WTC11 (cell line): ENCODE measurements around the gene DHCR7. TPM values are rescaled to one million over a fixed set of nuclear protein-coding genes. Genes with fewer than 3 reads are reported as not detected.

Source experiments
- ATAC-seq: fragments of 200-7000 bp; cut with Tn5 transposase; 2 replicates; pipeline ENCODE4 v1.10.0; 2021; ENCODE audit warnings: mild to moderate bottlenecking, moderate library complexity
- CTCF ChIA-PET: fragments of 300-600 bp; sonication (Branson Sonifier 250); formaldehyde crosslinking; loops from one replicate; lab custom pipeline; 2021; ENCODE audit warnings: antibody characterized with exemption; lab: Charles Lee
- POLR2A ChIA-PET: fragments of 350-600 bp; sonication (Branson Sonifier 250); formaldehyde crosslinking; loops from one replicate; lab custom pipeline; 2021; ENCODE audit warnings: antibody characterized with exemption; lab: Charles Lee
- DNase-seq: peaks from one replicate; pipeline ENCODE4 v3.0.0; 2021; ENCODE audit warnings: low spot score
- H3K27ac Mint-ChIP-seq: 2 replicates; pipeline ENCODE4 v1.8.0; 2021; ENCODE audit warnings: mixed read lengths
- H3K27me3 Mint-ChIP-seq: 2 replicates; pipeline ENCODE4 v1.8.0; 2021; ENCODE audit warnings: low read depth, mild to moderate bottlenecking, moderate library complexity, mixed read lengths
- H3K36me3 Mint-ChIP-seq: 2 replicates; pipeline ENCODE4 v1.8.0; 2021; ENCODE audit warnings: mixed read lengths
- H3K4me1 Mint-ChIP-seq: 2 replicates; pipeline ENCODE4 v1.8.0; 2022; ENCODE audit warnings: mixed read lengths
- H3K4me3 Mint-ChIP-seq: 2 replicates; pipeline ENCODE4 v1.8.0; 2021; ENCODE audit warnings: mild to moderate bottlenecking, moderate library complexity, mixed read lengths
- H3K9me3 Mint-ChIP-seq: 2 replicates; pipeline ENCODE4 v1.8.0; 2021; ENCODE audit warnings: mixed read lengths
- CREB1 ChIP-seq: sonication (generic); formaldehyde crosslinking; IDR thresholded peaks from 2 replicates; pipeline ENCODE4 v1.8.0; 2023; ENCODE audit warnings: mild to moderate bottlenecking, missing genetic modification reagents
- CREM ChIP-seq: sonication (generic); formaldehyde crosslinking; IDR thresholded peaks from 2 replicates; pipeline ENCODE4 v1.8.1; 2022; ENCODE audit warnings: mild to moderate bottlenecking, missing genetic modification reagents, moderate library complexity
- ETV6 ChIP-seq: sonication (generic); formaldehyde crosslinking; IDR thresholded peaks from 2 replicates; pipeline ENCODE4 v1.8.1; 2022; ENCODE audit warnings: mild to moderate bottlenecking, missing genetic modification reagents
- GTF2I ChIP-seq: fragments of 250-450 bp; sonication (Bioruptor Pico); conservative IDR thresholded peaks from 2 replicates; pipeline ENCODE4 v1.4.0; 2021; ENCODE audit warnings: mild to moderate bottlenecking
- JAZF1 ChIP-seq: fragments of 250-450 bp; sonication (Bioruptor Pico); IDR thresholded peaks from 2 replicates; pipeline ENCODE4 v1.9.0; 2021; ENCODE audit warnings: moderate library complexity, mild to moderate bottlenecking, inconsistent platforms
- JUN ChIP-seq: sonication (generic); formaldehyde crosslinking; IDR thresholded peaks from 2 replicates; pipeline ENCODE4 v1.8.0; 2023; ENCODE audit warnings: mild to moderate bottlenecking, missing genetic modification reagents
- SP1 ChIP-seq: sonication (generic); formaldehyde crosslinking; conservative IDR thresholded peaks from 2 replicates; pipeline ENCODE4 v1.8.1; 2022; ENCODE audit warnings: missing genetic modification reagents
- TP53 ChIP-seq: sonication (generic); formaldehyde crosslinking; IDR thresholded peaks from 2 replicates; pipeline ENCODE4 v1.8.1; 2023; ENCODE audit warnings: mild to moderate bottlenecking, missing genetic modification reagents
- ZNF121 ChIP-seq: sonication (generic); formaldehyde crosslinking; IDR thresholded peaks from 2 replicates; pipeline ENCODE4 v1.8.0; 2023; ENCODE audit warnings: missing genetic modification reagents
- ZNF263 ChIP-seq: sonication (generic); formaldehyde crosslinking; IDR thresholded peaks from 2 replicates; pipeline ENCODE4 v1.8.1; 2022; ENCODE audit warnings: low read depth, mild to moderate bottlenecking, moderate library complexity, missing genetic modification reagents
- ZNF396 ChIP-seq: fragments of 250-450 bp; sonication (Bioruptor Pico); IDR thresholded peaks from 2 replicates; pipeline ENCODE4 v1.8.0; 2021; ENCODE audit warnings: mild to moderate bottlenecking, moderate library complexity, borderline replicate concordance
- ZNF423 ChIP-seq: fragments of 250-450 bp; sonication (Bioruptor Pico); IDR thresholded peaks from 2 replicates; pipeline ENCODE4 v2.1.2; 2022; ENCODE audit warnings: mild to moderate bottlenecking, moderate library complexity
- total RNA-seq: library from RNA; stranded (reverse); gene quantifications from 3 replicates; pipeline ENCODE4 v1.2.3, GENCODE V29; 2021
- TF ChIP-seq, protein P1 (sequence below): sonication (generic); formaldehyde crosslinking; IDR thresholded peaks from 2 replicates; pipeline ENCODE4 v1.8.1; 2022; ENCODE audit warnings: mild to moderate bottlenecking, moderate library complexity, missing genetic modification reagents
- TF ChIP-seq, protein P2 (sequence below): sonication (generic); formaldehyde crosslinking; IDR thresholded peaks from 2 replicates; pipeline ENCODE4 v1.8.1; 2023; ENCODE audit warnings: mild to moderate bottlenecking, missing genetic modification reagents
- TF ChIP-seq, protein P3 (sequence below): sonication (generic); formaldehyde crosslinking; IDR thresholded peaks from 2 replicates; pipeline ENCODE4 v1.8.0; 2022; ENCODE audit warnings: mild to moderate bottlenecking, missing genetic modification reagents
- TF ChIP-seq, protein P4 (sequence below): sonication (generic); formaldehyde crosslinking; IDR thresholded peaks from 2 replicates; pipeline ENCODE4 v1.8.1; 2022; ENCODE audit warnings: low read depth, mild to moderate bottlenecking, moderate library complexity, missing genetic modification reagents, borderline replicate concordance
- TF ChIP-seq, protein P5 (sequence below): sonication (generic); formaldehyde crosslinking; IDR thresholded peaks from 2 replicates; pipeline ENCODE4 v1.8.1; 2023; ENCODE audit warnings: mild to moderate bottlenecking, moderate library complexity, missing genetic modification reagents
- TF ChIP-seq, protein P6 (sequence below): fragments of 250-450 bp; sonication (Bioruptor Pico); IDR thresholded peaks from 2 replicates; pipeline ENCODE4 v1.8.0; 2021; ENCODE audit warnings: mild to moderate bottlenecking

The DHCR7 gene
- total RNA-seq, 1 experiment from 2014 or later = 104 TPM

DNA sequence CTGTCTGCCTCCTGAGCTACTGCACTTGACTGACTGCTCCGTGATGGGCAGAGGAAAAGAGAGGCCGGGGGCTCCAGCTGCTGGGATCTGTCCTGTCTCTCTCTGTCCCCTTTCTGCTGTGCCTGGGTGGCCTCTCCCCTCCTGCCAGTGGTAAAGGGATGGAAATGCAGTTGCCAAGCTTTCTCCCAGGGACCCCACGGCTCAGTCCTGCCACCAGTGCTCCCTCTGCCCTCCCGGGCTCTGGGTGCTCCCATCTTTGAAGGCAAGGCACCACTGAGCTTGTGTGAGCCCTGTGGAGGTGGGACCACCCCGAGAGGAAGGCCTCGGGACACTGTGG is 36.8 kb upstream of the DHCR7 start:
- Mint-ChIP-seq H3K9me3 (peaks cover 4% of the 10 kb centered on the region; the same call in 1 of the 2 replicates), H3K27ac (no peak overlapping the region), H3K36me3 (peaks cover 55% of the 10 kb centered on the region), H3K4me1 (peaks cover 6% of the 10 kb centered on the region), H3K4me3 (no peak overlapping the region), H3K27me3 (no peaks in the 10 kb centered on the region)
- no peak for TF ChIP-seq JAZF1
- TF ChIP-seq ZNF121 (CRISPR knock-in tag) = no peak
- TF ChIP-seq, protein P1, sequence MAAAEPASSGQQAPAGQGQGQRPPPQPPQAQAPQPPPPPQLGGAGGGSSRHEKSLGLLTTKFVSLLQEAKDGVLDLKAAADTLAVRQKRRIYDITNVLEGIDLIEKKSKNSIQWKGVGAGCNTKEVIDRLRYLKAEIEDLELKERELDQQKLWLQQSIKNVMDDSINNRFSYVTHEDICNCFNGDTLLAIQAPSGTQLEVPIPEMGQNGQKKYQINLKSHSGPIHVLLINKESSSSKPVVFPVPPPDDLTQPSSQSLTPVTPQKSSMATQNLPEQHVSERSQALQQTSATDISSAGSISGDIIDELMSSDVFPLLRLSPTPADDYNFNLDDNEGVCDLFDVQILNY (CRISPR knock-in tag) = no peak
- TF ChIP-seq SP1 (CRISPR knock-in tag) = no peak
- no peak for TF ChIP-seq TP53 (CRISPR knock-in tag)
- no peak for TF ChIP-seq ZNF423 (CRISPR knock-in tag)
- TF ChIP-seq, protein P2, sequence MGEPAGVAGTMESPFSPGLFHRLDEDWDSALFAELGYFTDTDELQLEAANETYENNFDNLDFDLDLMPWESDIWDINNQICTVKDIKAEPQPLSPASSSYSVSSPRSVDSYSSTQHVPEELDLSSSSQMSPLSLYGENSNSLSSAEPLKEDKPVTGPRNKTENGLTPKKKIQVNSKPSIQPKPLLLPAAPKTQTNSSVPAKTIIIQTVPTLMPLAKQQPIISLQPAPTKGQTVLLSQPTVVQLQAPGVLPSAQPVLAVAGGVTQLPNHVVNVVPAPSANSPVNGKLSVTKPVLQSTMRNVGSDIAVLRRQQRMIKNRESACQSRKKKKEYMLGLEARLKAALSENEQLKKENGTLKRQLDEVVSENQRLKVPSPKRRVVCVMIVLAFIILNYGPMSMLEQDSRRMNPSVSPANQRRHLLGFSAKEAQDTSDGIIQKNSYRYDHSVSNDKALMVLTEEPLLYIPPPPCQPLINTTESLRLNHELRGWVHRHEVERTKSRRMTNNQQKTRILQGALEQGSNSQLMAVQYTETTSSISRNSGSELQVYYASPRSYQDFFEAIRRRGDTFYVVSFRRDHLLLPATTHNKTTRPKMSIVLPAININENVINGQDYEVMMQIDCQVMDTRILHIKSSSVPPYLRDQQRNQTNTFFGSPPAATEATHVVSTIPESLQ (CRISPR knock-in tag) = no peak
- TF ChIP-seq, protein P3, sequence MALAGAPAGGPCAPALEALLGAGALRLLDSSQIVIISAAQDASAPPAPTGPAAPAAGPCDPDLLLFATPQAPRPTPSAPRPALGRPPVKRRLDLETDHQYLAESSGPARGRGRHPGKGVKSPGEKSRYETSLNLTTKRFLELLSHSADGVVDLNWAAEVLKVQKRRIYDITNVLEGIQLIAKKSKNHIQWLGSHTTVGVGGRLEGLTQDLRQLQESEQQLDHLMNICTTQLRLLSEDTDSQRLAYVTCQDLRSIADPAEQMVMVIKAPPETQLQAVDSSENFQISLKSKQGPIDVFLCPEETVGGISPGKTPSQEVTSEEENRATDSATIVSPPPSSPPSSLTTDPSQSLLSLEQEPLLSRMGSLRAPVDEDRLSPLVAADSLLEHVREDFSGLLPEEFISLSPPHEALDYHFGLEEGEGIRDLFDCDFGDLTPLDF = no peak
- POLR2A ChIA-PET = no interaction called here
- DNase-seq (no peak), ATAC-seq (no peak)
- CTCF ChIA-PET = no interaction called here

DNA sequence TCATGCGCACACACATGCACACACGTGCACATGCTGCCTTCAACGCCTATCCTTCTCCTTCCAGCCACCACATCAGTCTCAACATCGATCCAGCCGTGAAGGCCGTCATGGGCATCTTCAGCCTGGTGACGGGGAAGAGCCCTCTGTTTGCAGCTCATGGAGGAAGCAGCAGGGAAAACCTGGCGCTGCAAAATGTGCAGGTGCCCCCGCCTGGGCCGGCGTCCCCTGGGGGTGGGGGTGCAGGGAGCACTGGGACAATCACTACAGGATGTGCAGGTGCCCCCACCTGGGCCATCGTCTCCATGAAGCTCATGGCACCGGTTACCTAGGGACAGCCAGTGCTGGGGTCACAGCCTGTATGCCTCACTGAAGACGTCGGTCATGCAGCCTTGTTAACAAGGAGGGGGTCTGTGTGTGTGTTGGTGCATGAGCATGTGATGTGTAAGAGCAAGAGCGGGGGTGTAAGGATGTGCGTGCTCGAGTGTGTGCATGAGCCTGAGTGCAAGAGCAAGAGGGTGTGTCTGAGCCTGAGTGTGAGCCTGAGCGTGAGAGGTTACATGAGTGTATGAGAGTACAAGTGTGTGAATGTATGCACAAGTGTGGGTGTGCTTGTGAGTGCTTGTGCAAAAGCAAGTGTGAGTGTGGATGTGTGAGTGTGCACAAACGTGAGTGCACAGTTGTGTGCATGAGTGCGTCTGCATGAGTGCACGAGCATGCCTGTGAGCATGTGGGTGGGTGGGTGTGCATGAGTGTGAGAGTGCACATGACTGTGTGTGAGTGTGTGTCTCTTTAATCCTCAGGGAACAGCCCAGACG is 36.3 kb upstream of the DHCR7 start:
- H3K4me3 Mint-ChIP-seq = no peak overlapping the region
- H3K27me3 Mint-ChIP-seq = no peaks in the 10 kb centered on the region
- H3K9me3 Mint-ChIP-seq = peaks cover 4% of the 10 kb centered on the region; the same call in 1 of the 2 replicates
- TF ChIP-seq CREM (CRISPR knock-in tag) (no peak), GTF2I (no peak), TP53 (CRISPR knock-in tag) (no peak), ZNF396 (CRISPR knock-in tag) (no peak), ZNF263 (no peak), ETV6 (CRISPR knock-in tag) (no peak), JUN (CRISPR knock-in tag) (no peak), CREB1 (CRISPR knock-in tag) (no peak)
- TF ChIP-seq, protein P4, sequence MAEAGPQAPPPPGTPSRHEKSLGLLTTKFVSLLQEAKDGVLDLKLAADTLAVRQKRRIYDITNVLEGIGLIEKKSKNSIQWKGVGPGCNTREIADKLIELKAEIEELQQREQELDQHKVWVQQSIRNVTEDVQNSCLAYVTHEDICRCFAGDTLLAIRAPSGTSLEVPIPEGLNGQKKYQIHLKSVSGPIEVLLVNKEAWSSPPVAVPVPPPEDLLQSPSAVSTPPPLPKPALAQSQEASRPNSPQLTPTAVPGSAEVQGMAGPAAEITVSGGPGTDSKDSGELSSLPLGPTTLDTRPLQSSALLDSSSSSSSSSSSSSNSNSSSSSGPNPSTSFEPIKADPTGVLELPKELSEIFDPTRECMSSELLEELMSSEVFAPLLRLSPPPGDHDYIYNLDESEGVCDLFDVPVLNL (CRISPR knock-in tag) = no peak
- TF ChIP-seq, protein P5, sequence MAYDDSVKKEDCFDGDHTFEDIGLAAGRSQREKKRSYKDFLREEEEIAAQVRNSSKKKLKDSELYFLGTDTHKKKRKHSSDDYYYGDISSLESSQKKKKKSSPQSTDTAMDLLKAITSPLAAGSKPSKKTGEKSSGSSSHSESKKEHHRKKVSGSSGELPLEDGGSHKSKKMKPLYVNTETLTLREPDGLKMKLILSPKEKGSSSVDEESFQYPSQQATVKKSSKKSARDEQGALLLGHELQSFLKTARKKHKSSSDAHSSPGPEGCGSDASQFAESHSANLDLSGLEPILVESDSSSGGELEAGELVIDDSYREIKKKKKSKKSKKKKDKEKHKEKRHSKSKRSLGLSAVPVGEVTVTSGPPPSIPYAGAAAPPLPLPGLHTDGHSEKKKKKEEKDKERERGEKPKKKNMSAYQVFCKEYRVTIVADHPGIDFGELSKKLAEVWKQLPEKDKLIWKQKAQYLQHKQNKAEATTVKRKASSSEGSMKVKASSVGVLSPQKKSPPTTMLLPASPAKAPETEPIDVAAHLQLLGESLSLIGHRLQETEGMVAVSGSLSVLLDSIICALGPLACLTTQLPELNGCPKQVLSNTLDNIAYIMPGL = no peak
- TF ChIP-seq, protein P6, sequence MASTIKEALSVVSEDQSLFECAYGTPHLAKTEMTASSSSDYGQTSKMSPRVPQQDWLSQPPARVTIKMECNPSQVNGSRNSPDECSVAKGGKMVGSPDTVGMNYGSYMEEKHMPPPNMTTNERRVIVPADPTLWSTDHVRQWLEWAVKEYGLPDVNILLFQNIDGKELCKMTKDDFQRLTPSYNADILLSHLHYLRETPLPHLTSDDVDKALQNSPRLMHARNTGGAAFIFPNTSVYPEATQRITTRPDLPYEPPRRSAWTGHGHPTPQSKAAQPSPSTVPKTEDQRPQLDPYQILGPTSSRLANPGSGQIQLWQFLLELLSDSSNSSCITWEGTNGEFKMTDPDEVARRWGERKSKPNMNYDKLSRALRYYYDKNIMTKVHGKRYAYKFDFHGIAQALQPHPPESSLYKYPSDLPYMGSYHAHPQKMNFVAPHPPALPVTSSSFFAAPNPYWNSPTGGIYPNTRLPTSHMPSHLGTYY (CRISPR knock-in tag) = no peak
- ChIA-PET CTCF (interaction anchor here (0.5 kb wide), 1 partner anchor 32 kb away, joined by 3 read pairs; the partner anchor contains the start of gene NADSYN1), POLR2A (no interaction called here)
- ATAC-seq (no peak), DNase-seq (no peak)
- peaks cover 58% of the 10 kb centered on the region for H3K36me3 Mint-ChIP-seq
- peaks cover 6% of the 10 kb centered on the region for H3K4me1 Mint-ChIP-seq
- H3K27ac Mint-ChIP-seq = no peak overlapping the region
